Heart left ventricle (tissue), 13 donors: ENCODE measurements around the gene VRK2.

Experiments used
- POLR2A ChIP-seq, 2 donors: fragments of 450-650 bp; IDR thresholded peaks; one replicate each; pipeline ENCODE4 v1.6.1; 2017; ENCODE audit warnings: antibody characterized with exemption in 2 of 2, mild to moderate bottlenecking in 2 of 2, moderate library complexity in 2 of 2
- TF ChIP-seq, protein P1 (sequence below), 12 donors: fragments of 200-600 bp; sonication (generic) in 4 of 12; IDR thresholded peaks; one replicate each; pipeline versions ENCODE4 v1.5.0 to v1.8.0; 2018 to 2022; ENCODE audit warnings: antibody characterized with exemption in 12 of 12, mild to moderate bottlenecking in 5 of 12
- donor health status: ischemic (EF 13 %, LVEDD 7.1; RV severe dilation, severe dysfunction).
- donor health status: DM: no; HTN: yes; CAD: no.
- donor health status: DM: no; HTN: no; CAD: no.
- donor health status: ischemic (EF 25% LVEDD 6.9; RV normal size, moderate dysfunction).
- donor health status: ischemic (EF 25% LVEDD 5.7; RV mildly dilated, moderate dysfunction).
- donor health status: ischemic (EF 35%, LVEDD 5.7; RV mildly dilated, moderate dysfunction).
- donor health status: nonischemic (EF 11% LVEDD 7.7; RV severe dilation, severe dysfunction).
- donor health status: DM: yes; HTN: yes; CAD: no.
- donor health status: PGD.
- donor health status: ischemic (EF 29% LVEDD 5.4; RV normal size, mild dysfunction).
- donor health status: nonischemic (EF 23%, LVEDD 6.1; RV moderate dilation, normal function).

DNA sequence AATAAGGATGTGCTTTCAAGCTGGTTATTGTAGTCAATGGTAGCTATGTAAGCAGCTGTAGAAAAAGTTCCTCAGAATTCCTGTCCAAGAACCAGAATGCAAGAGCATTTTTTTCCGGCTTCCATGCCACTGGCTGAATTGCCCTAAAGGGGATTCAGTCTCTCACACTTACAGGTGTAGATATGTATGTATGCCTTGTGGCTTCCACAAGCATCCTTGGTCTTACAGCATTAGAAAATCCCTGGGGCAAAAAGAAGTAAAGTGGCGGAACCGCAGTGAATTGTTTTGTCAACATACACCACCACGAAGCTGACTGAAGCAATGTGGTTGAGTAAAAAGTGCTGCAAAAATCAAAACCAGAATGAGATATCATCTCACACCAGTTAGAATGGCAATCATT lies 139.9 kb downstream of the VRK2 start:
- TF ChIP-seq, protein P1, sequence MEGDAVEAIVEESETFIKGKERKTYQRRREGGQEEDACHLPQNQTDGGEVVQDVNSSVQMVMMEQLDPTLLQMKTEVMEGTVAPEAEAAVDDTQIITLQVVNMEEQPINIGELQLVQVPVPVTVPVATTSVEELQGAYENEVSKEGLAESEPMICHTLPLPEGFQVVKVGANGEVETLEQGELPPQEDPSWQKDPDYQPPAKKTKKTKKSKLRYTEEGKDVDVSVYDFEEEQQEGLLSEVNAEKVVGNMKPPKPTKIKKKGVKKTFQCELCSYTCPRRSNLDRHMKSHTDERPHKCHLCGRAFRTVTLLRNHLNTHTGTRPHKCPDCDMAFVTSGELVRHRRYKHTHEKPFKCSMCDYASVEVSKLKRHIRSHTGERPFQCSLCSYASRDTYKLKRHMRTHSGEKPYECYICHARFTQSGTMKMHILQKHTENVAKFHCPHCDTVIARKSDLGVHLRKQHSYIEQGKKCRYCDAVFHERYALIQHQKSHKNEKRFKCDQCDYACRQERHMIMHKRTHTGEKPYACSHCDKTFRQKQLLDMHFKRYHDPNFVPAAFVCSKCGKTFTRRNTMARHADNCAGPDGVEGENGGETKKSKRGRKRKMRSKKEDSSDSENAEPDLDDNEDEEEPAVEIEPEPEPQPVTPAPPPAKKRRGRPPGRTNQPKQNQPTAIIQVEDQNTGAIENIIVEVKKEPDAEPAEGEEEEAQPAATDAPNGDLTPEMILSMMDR (IDR thresholded peaks at IDR 0.05), result no peak
- no peak for TF ChIP-seq POLR2A (IDR thresholded peaks at IDR 0.05)
